Caco-2 (cell line): Measurements from ENCODE around the gene MPI. TPM values are rescaled to one million over a fixed set of nuclear protein-coding genes. Genes with fewer than 3 reads are reported as not detected.

Experiments
- BruUV-seq: library from RNA; stranded (reverse); fragments of 400-500 nt; replicated peaks from 2 replicates; lab custom pipeline; 2021; lab: Mats Ljungman, UMichigan
- CTCF ChIA-PET: fragments of 300-600 bp; sonication (Branson Sonifier 250); formaldehyde crosslinking; loops from one replicate; lab custom pipeline; 2022; ENCODE audit warnings: antibody characterized with exemption; lab: Charles Lee
- POLR2A ChIA-PET: fragments of 300-600 bp; sonication (Branson Sonifier 250); formaldehyde crosslinking; loops from one replicate; lab custom pipeline; 2022; ENCODE audit warnings: antibody characterized with exemption; lab: Charles Lee
- DNase-seq, 2 experiments: peaks; one replicate each; pipeline versions ENCODE4 v3.0.0 to v3.0.0-alpha.2; 2020 to 2022
- H3K27me3 ChIP-seq: replicated peaks from 2 replicates; pipeline ENCODE4 v1.6.0; 2011; ENCODE audit warnings: low read length; ENCODE audit not compliant: control insufficient read depth, insufficient read depth
- H3K36me3 ChIP-seq: 2 replicates; pipeline ENCODE4 v1.5.1; 2011; ENCODE audit warnings: low read length; ENCODE audit not compliant: control insufficient read depth, insufficient read depth
- H3K4me1 ChIP-seq: fragments of 250-450 bp; sonication (Bioruptor Pico); 2 replicates; pipeline ENCODE4 v1.5.1; 2020; ENCODE audit warnings: mild to moderate bottlenecking
- H3K4me3 ChIP-seq: 2 replicates; pipeline ENCODE4 v1.5.1; 2011; ENCODE audit warnings: low read depth, mild to moderate bottlenecking, control low read depth, low read length
- H3K9me3 ChIP-seq: fragments of 250-450 bp; sonication (Bioruptor Pico); 2 replicates; pipeline ENCODE4 v1.5.1; 2020; ENCODE audit warnings: mild to moderate bottlenecking, moderate library complexity
- H3K27ac Mint-ChIP-seq: one replicate; pipeline ENCODE4 v1.8.0; 2022; ENCODE audit warnings: mixed read lengths; ENCODE audit not compliant: unreplicated experiment
- H3K27me3 Mint-ChIP-seq: one replicate; pipeline ENCODE4 v1.8.0; 2022; ENCODE audit warnings: mixed read lengths; ENCODE audit not compliant: insufficient read depth, unreplicated experiment
- H3K36me3 Mint-ChIP-seq: one replicate; pipeline ENCODE4 v1.8.0; 2022; ENCODE audit warnings: mild to moderate bottlenecking, mixed read lengths; ENCODE audit not compliant: insufficient read depth, unreplicated experiment
- H3K4me1 Mint-ChIP-seq: one replicate; pipeline ENCODE4 v1.8.0; 2022; ENCODE audit warnings: low read depth, mixed read lengths; ENCODE audit not compliant: unreplicated experiment
- H3K4me3 Mint-ChIP-seq: one replicate; pipeline ENCODE4 v1.8.0; 2022; ENCODE audit warnings: mild to moderate bottlenecking, moderate library complexity, mixed read lengths; ENCODE audit not compliant: unreplicated experiment
- H3K9me3 Mint-ChIP-seq: one replicate; pipeline ENCODE4 v1.8.0; 2022; ENCODE audit warnings: mixed read lengths; ENCODE audit not compliant: unreplicated experiment
- CTCF ChIP-seq, 2 experiments: fragments of 200-600 bp in 1 of 2; IDR thresholded peaks; 1 replicate in 1 of 2; 2 replicates in 1 of 2; pipeline versions ENCODE4 v1.5.1 to v1.8.0; 2011 to 2022; ENCODE audit warnings: antibody characterized with exemption in 1 of 2, control low read depth in 1 of 2, inconsistent platforms in 1 of 2, low read depth in 1 of 2, low read length in 1 of 2, mild to moderate bottlenecking in 1 of 2, moderate library complexity in 1 of 2; ENCODE audit not compliant: insufficient read depth in 1 of 2, severe bottlenecking in 1 of 2, unreplicated experiment in 1 of 2
- intact Hi-C: fragments of 100-400 bp; cut with micrococcal nuclease; formaldehyde crosslinking; loops from one replicate; pipeline ENCODE4 v1.10.0; 2022; ENCODE audit not compliant: unreplicated experiment
- microRNA-seq: library from miRNA; unstranded; fragments of <30 nt; microRNA quantifications from one replicate; pipeline ENCODE4 v1.2.0, GENCODE V29; 2022
- total RNA-seq: library from RNA; stranded (reverse); gene quantifications from 2 replicates; pipeline ENCODE4 v1.2.3, GENCODE V29; 2022

The MPI gene
- total RNA-seq, 1 experiment from 2014 or later = 29.1 TPM

DNA sequence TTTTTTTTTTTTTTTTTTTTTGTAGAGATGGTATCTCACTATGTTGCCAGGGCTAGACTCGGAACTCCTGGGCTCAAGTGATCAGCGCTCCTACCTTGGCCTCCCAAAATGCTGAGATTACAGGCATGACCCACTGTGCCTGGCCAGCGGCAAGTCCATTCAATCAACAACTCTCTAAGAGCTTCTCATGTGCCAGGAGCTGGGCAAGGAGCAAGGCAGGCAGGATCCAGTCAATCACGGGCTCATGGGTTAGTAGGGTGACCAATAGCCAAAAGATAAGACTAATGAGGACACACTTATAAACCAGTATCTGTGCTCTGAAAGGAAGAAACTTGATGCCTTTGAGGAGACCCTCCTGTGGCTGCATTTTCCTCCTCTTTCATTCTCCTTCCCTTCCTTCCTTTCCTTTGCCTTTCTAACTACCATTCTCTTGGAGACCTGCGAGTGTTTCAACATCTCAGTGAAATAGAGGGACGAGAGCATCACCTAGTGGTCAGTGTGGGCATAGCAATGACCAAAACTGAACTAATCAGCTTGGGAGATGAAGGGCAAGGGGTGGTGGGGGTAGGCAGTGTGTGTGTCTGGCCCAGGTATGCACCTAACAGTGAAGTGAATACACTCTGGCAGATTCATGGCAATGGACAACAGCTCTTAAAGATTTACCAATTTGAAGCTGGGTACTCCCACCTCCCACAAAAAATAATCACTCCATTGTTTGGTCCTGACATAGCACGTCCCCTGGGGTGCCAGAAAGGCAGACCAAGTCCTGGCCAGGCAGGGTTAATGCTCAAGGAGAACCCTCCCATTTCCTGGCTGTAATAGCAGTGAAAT, 60.5 kb downstream of the MPI start:
- intact Hi-C loops = loop anchor here (1.0 to 5.0 kb wide), 5 partner anchors 12 to 179 kb away; partner anchors contain the start of genes COX5A, FAM219B and ULK3
- Histone ChIP-seq H3K4me3 (no peak overlapping the region), H3K4me1 (peaks cover 14% of the 10 kb centered on the region), H3K27me3 (no peaks in the 10 kb centered on the region), H3K9me3 (no peaks in the 10 kb centered on the region), H3K36me3 (no peaks in the 10 kb centered on the region)
- peaks cover 14% of the 10 kb centered on the region for H3K4me1 Mint-ChIP-seq
- peak; percentile 80 to 84 for DNase-seq
- CTCF ChIA-PET = interaction anchor here (0.6 to 2.1 kb wide), 14 partner anchors 12 to 322 kb away, joined by 3 to 16 read pairs (median 4); partner anchors contain the start of genes COX5A, CSK and FAM219B
- H3K36me3 Mint-ChIP-seq = peaks cover 7% of the 10 kb centered on the region
- no peaks in the 10 kb centered on the region for H3K27me3 Mint-ChIP-seq
- H3K9me3 Mint-ChIP-seq = no peaks in the 10 kb centered on the region
- POLR2A ChIA-PET = interaction anchor here (0.6 kb wide), 2 partner anchors 16 to 158 kb away, joined by 5 read pairs; no protein-coding TSS in a partner anchor
- H3K27ac Mint-ChIP-seq = no peak overlapping the region
- TF ChIP-seq CTCF (IDR thresholded peaks at IDR 0.05; ENCODE audit: insufficient read depth in 1 of 2, low read depth in 1 of 2, low read length in 1 of 2, severe bottlenecking in 1 of 2, unreplicated experiment in 1 of 2) = peak; percentile 92 to 96
- no TSS peak for BruUV-seq
- H3K4me3 Mint-ChIP-seq = no peak overlapping the region

GRCh38 chr15:74951006-74951405, 61.2 kb downstream of the MPI start:
- Histone ChIP-seq H3K4me3 (no peak overlapping the region), H3K27me3 (no peaks in the 10 kb centered on the region), H3K9me3 (no peaks in the 10 kb centered on the region), H3K4me1 (peaks cover 14% of the 10 kb centered on the region), H3K36me3 (no peaks in the 10 kb centered on the region)
- ChIA-PET CTCF (interaction anchor here (0.6 to 2.1 kb wide), 12 partner anchors 13 to 308 kb away, joined by 3 to 16 read pairs (median 4); partner anchors contain the start of genes COX5A, CSK and FAM219B), POLR2A (interaction anchor here (0.6 kb wide), 1 partner anchor 17 kb away, joined by 5 read pairs; no protein-coding TSS in a partner anchor)
- no peak for TF ChIP-seq CTCF (IDR thresholded peaks at IDR 0.05; ENCODE audit: insufficient read depth in 1 of 2, low read depth in 1 of 2, low read length in 1 of 2, severe bottlenecking in 1 of 2, unreplicated experiment in 1 of 2)
- DNase-seq = no peak
- Mint-ChIP-seq H3K4me3 (no peak overlapping the region), H3K36me3 (peaks cover 14% of the 10 kb centered on the region), H3K27me3 (no peaks in the 10 kb centered on the region), H3K9me3 (no peaks in the 10 kb centered on the region), H3K27ac (no peak overlapping the region), H3K4me1 (peaks cover 14% of the 10 kb centered on the region)
- no TSS peak for BruUV-seq
- intact Hi-C loops = loop anchor here (2.0 to 5.0 kb wide), 2 partner anchors 44 to 109 kb away; partner anchors contain the start of genes FAM219B and ULK3

Small RNA genes lying within 50 kb of the gene (microRNA-seq; reads per million reads assigned to microRNA genes)
- not detected for gene MIR6882

Other genes with a start within 250 kb of the MPI start
- 50.9 and 62.0 TPM in 2 replicates for gene EDC3, start 194.0 kb upstream of the MPI start, total RNA-seq
- 55.5 and 73.8 TPM in 2 replicates for gene CYP1A1, start 164.5 kb upstream of the MPI start, total RNA-seq
- gene CYP1A2, start 141.2 kb upstream of the MPI start, total RNA-seq = not detected in 2 replicates
- 62.7 and 62.8 TPM in 2 replicates for gene CSK, start 108.0 kb upstream of the MPI start, total RNA-seq
- gene LMAN1L, start 77.2 kb upstream of the MPI start, total RNA-seq = not detected in 2 replicates
- not detected in 2 replicates for gene CPLX3, start 63.4 kb upstream of the MPI start, total RNA-seq
- 28.2 and 33.4 TPM in 2 replicates for gene ULK3, start 46.9 kb upstream of the MPI start, total RNA-seq
- 97.4 and 98.5 TPM in 2 replicates for gene SCAMP2, start 16.7 kb upstream of the MPI start, total RNA-seq
- gene FAM219B, start 16.8 kb downstream of the MPI start, total RNA-seq = 73.7 and 75.4 TPM in 2 replicates
- 306 and 318 TPM in 2 replicates for gene COX5A, start 48.0 kb downstream of the MPI start, total RNA-seq
- gene RPP25, start 66.7 kb downstream of the MPI start, total RNA-seq = 30.1 and 35.3 TPM in 2 replicates
- 9.2 and 11.8 TPM in 2 replicates for gene SCAMP5, start 105.5 kb downstream of the MPI start, total RNA-seq
- 14.7 and 18.1 TPM in 2 replicates for gene PPCDC, start 133.5 kb downstream of the MPI start, total RNA-seq